Liver (tissue), 9 donors: Measurements from ENCODE around the gene CPT1A. TPM values are rescaled to one million over a fixed set of nuclear protein-coding genes. Genes with fewer than 3 reads are reported as not detected.

Experiments
- DNase-seq: peaks from one replicate; pipeline ENCODE4 v3.0.0-alpha.2; 2017; ENCODE audit warnings: low spot score
- H3K27ac ChIP-seq, 2 donors: one replicate each; pipeline ENCODE4 v1.7.0; 2013; ENCODE audit warnings: inconsistent platforms in 2 of 2, low read length in 2 of 2, control low read depth in 1 of 2, low read depth in 1 of 2, mild to moderate bottlenecking in 1 of 2
- H3K27me3 ChIP-seq, 4 donors: one replicate each; pipeline versions ENCODE4 v1.6.1 to v1.7.0; 2013; ENCODE audit warnings: low read length in 3 of 4, inconsistent platforms in 1 of 4, mild to moderate bottlenecking in 1 of 4, moderate library complexity in 1 of 4; ENCODE audit not compliant: control insufficient read depth in 4 of 4, insufficient read depth in 4 of 4
- H3K36me3 ChIP-seq, 4 donors: one replicate each; pipeline versions ENCODE4 v1.6.1 to v1.7.0; 2013; ENCODE audit warnings: low read length in 3 of 4, mild to moderate bottlenecking in 3 of 4, low read depth in 1 of 4, moderate library complexity in 1 of 4; ENCODE audit not compliant: control insufficient read depth in 4 of 4, insufficient read depth in 3 of 4
- H3K4me1 ChIP-seq, 4 donors: one replicate each; pipeline versions ENCODE4 v1.6.1 to v1.7.0; 2013; ENCODE audit warnings: low read length in 3 of 4, mild to moderate bottlenecking in 3 of 4, moderate library complexity in 1 of 4; ENCODE audit not compliant: control insufficient read depth in 4 of 4, insufficient read depth in 4 of 4
- H3K4me3 ChIP-seq, 3 donors: one replicate each; pipeline versions ENCODE4 v1.6.1 to v1.7.0; 2013; ENCODE audit warnings: low read length in 3 of 3, control low read depth in 1 of 3, low read depth in 1 of 3, mild to moderate bottlenecking in 1 of 3
- H3K9ac ChIP-seq, 2 donors: one replicate each; pipeline ENCODE4 v1.7.0; 2013; ENCODE audit warnings: low read length in 2 of 2, mild to moderate bottlenecking in 2 of 2, moderate library complexity in 2 of 2, control low read depth in 1 of 2, low read depth in 1 of 2
- H3K9me3 ChIP-seq, 4 donors: one replicate each; pipeline versions ENCODE4 v1.6.1 to v1.7.0; 2013; ENCODE audit warnings: low read length in 3 of 4; ENCODE audit not compliant: control insufficient read depth in 4 of 4
- EGR1 ChIP-seq, 2 donors: IDR thresholded peaks; 2 replicates each; pipeline ENCODE4 v1.6.1; 2016 to 2018; ENCODE audit warnings: antibody characterized with exemption in 2 of 2, low read depth in 2 of 2
- FOXA1 ChIP-seq: IDR thresholded peaks from 2 replicates; pipeline ENCODE4 v1.6.1; 2016; ENCODE audit warnings: antibody characterized with exemption
- FOXA2 ChIP-seq: IDR thresholded peaks from 2 replicates; pipeline ENCODE4 v1.6.1; 2016; ENCODE audit warnings: antibody characterized with exemption
- HNF4A ChIP-seq, 2 donors: conservative IDR thresholded peaks; 2 replicates each; pipeline ENCODE4 v1.6.1; 2016; ENCODE audit warnings: antibody characterized with exemption in 2 of 2, mild to moderate bottlenecking in 2 of 2
- JUND ChIP-seq, 2 donors: IDR thresholded peaks; 2 replicates each; pipeline ENCODE4 v1.6.1; 2016; ENCODE audit warnings: antibody characterized with exemption in 2 of 2
- NR2F2 ChIP-seq: IDR thresholded peaks from 2 replicates; pipeline ENCODE4 v1.6.1; 2016; ENCODE audit warnings: antibody characterized with exemption
- RAD21 ChIP-seq, 2 donors: IDR thresholded peaks; 2 replicates each; pipeline ENCODE4 v1.6.1; 2016; ENCODE audit warnings: antibody characterized with exemption in 2 of 2, mild to moderate bottlenecking in 2 of 2
- RXRA ChIP-seq, 2 donors: IDR thresholded peaks; 2 replicates each; pipeline ENCODE4 v1.6.1; 2017 to 2018; ENCODE audit warnings: antibody characterized with exemption in 2 of 2, mild to moderate bottlenecking in 1 of 2
- TAF1 ChIP-seq: conservative IDR thresholded peaks from 2 replicates; pipeline ENCODE4 v1.6.1; 2016; ENCODE audit warnings: antibody characterized with exemption, mild to moderate bottlenecking
- YY1 ChIP-seq: IDR thresholded peaks from 2 replicates; pipeline ENCODE4 v1.6.1; 2016; ENCODE audit warnings: antibody characterized with exemption, mild to moderate bottlenecking
- WGBS: extraction: QIAGEN DNeasy Blood & Tissue Kit; methylation state at CpG from one replicate; pipeline ENCODE4 v1.1.7; 2013; 5-methylcytosine and 5-hydroxymethylcytosine counted together
- polyA plus RNA-seq, 2 donors: library from polyadenylated mRNA; stranded (reverse) in 1 of 2; unstranded in 1 of 2; fragments of 200-250 nt in 1 of 2; fragments of >200 nt in 1 of 2; fragmentation: Nextera tagmentation in 1 of 2; extraction: Ambion mirVana in 1 of 2; gene quantifications; one replicate each; pipeline versions ENCODE4 v1.2.1 to v1.2.3, GENCODE V29; 2013 to 2015
- total RNA-seq, 2 donors: library from RNA; depleted of rRNA; stranded (reverse); fragments of >200 nt; gene quantifications; one replicate each; pipeline ENCODE4 v1.2.3, GENCODE V29; 2014
- TF ChIP-seq, protein P1 (sequence below): IDR thresholded peaks from 2 replicates; pipeline ENCODE4 v1.6.1; 2016; ENCODE audit warnings: antibody characterized with exemption, mild to moderate bottlenecking
- TF ChIP-seq, protein P2 (sequence below): IDR thresholded peaks from 2 replicates; pipeline ENCODE4 v1.6.1; 2016; ENCODE audit warnings: antibody characterized with exemption
- donor health status: healthy.
- donor health status: healthy.
- donor health status: healthy.
- donor health status: healthy.
- donor health status: healthy.

CPT1A gene
- total and polyA plus RNA-seq, 4 donors = 17.2 to 232 (median 61.0) TPM

DNA sequence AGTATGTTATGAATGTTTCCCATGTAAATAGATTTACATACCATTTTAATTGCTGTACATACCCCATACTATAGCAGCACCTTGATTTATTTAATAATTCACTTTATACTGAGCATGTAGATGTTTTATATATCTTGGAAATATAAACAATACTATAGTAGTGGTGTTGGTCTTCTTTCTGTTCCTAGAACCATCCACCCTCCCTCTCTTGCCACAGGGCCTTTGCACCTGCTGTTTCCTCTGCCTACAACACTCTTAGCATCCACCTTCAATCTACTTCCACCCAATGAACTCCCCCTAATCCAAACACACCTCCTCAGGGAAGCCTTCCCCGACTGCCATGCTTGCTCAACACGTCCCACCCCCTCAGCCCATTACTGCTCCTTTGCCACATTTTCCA is 120.6 kb downstream of the CPT1A start (continued):
- TF ChIP-seq, protein P1, sequence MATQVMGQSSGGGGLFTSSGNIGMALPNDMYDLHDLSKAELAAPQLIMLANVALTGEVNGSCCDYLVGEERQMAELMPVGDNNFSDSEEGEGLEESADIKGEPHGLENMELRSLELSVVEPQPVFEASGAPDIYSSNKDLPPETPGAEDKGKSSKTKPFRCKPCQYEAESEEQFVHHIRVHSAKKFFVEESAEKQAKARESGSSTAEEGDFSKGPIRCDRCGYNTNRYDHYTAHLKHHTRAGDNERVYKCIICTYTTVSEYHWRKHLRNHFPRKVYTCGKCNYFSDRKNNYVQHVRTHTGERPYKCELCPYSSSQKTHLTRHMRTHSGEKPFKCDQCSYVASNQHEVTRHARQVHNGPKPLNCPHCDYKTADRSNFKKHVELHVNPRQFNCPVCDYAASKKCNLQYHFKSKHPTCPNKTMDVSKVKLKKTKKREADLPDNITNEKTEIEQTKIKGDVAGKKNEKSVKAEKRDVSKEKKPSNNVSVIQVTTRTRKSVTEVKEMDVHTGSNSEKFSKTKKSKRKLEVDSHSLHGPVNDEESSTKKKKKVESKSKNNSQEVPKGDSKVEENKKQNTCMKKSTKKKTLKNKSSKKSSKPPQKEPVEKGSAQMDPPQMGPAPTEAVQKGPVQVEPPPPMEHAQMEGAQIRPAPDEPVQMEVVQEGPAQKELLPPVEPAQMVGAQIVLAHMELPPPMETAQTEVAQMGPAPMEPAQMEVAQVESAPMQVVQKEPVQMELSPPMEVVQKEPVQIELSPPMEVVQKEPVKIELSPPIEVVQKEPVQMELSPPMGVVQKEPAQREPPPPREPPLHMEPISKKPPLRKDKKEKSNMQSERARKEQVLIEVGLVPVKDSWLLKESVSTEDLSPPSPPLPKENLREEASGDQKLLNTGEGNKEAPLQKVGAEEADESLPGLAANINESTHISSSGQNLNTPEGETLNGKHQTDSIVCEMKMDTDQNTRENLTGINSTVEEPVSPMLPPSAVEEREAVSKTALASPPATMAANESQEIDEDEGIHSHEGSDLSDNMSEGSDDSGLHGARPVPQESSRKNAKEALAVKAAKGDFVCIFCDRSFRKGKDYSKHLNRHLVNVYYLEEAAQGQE = no peak

DNA sequence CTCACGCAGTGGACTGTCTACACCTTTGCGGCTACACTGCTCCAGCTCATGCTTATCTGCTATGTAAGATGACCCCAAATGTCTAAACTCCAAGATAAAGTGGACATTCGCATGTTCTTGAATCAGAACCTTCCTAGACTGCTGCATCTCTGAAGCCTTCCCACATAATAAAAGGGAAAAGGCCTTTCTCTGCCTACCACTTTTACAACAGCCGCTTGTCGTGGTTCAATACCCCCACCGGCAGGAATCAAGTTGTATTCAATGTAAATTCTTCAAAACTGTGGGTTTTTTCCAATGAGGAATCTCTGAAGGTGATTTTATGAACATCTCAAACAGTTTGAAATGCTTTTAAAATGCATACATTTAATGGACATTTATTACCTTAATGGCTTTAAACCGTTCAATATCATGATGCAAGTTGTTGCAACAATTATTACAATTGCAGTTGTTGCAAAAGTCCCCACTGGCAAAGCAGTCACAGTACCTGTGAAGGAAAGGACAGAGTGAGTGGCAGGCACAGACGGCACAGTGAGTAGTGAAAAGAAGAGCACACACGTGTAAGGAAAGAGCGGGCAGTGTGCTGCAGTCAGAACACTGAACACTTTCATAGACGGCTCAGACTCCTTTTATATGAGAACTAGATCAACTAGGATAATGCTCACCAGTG is 126.1 kb downstream of the CPT1A start:
- TF ChIP-seq, protein P1 = no peak
- TF ChIP-seq RXRA (IDR thresholded peaks at IDR 0.05) (no peak), NR2F2 (no peak), FOXA2 (no peak), YY1 (no peak), HNF4A (conservative IDR thresholded peaks at IDR 0.05) (no peak)
- TF ChIP-seq, protein P2, sequence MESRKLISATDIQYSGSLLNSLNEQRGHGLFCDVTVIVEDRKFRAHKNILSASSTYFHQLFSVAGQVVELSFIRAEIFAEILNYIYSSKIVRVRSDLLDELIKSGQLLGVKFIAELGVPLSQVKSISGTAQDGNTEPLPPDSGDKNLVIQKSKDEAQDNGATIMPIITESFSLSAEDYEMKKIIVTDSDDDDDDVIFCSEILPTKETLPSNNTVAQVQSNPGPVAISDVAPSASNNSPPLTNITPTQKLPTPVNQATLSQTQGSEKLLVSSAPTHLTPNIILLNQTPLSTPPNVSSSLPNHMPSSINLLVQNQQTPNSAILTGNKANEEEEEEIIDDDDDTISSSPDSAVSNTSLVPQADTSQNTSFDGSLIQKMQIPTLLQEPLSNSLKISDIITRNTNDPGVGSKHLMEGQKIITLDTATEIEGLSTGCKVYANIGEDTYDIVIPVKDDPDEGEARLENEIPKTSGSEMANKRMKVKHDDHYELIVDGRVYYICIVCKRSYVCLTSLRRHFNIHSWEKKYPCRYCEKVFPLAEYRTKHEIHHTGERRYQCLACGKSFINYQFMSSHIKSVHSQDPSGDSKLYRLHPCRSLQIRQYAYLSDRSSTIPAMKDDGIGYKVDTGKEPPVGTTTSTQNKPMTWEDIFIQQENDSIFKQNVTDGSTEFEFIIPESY = no peak
- H3K36me3 ChIP-seq = no peaks in the 10 kb centered on the region

DNA sequence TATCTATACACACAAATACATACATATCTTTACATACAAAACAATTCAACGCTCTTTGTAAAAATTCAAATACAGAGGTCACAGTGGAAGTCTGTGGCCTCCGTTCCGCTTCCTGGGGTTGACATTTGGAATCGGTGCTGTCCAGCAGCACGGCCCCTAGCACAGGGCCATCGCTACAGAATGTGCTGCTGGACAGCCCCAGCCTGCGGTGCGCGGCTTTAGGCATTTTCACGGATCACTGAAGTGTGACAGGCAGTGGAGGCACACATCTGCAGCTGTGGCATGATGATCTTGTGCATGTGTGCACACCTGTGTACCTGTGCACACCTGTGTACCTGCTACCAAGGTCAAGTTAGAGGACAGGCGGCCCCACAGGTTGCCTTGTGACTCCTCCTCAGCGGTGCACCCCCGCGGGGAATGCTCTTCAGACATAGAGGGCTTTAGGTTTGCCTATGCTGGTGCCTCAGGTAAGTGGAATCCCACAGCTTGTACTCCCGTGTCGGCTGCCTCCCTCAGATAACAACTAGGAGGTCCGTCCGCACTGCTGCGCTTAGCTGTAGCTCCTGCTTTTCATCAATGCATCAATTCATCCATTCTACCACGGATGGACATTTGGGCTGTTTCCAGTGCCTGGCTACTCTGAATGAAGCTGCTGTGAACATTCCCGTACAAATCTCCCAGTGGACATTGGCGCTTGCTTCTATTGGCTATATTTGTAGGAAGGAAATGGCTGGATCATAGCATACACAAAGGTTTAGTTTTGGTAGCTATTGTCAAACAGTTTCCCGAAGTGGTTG is 127.5 kb downstream of the CPT1A start:
- no peak for DNase-seq
- no peak overlapping the region for H3K9ac ChIP-seq
- no peak overlapping the region for H3K4me3 ChIP-seq
- H3K36me3 ChIP-seq = no peaks in the 10 kb centered on the region
- no peaks in the 10 kb centered on the region for H3K4me1 ChIP-seq
- no peak overlapping the region for H3K27ac ChIP-seq
- 75% methylated on average over 23 of the region's 23 CpGs for WGBS
- peaks cover 0 to 7% (median under 1%) of the 10 kb centered on the region in 4 donors for H3K9me3 ChIP-seq
- H3K27me3 ChIP-seq = no peaks in the 10 kb centered on the region
- TF ChIP-seq, protein P2 = no peak
- TF ChIP-seq TAF1 (no peak), JUND (IDR thresholded peaks at IDR 0.05) (no peak), NR2F2 (no peak), FOXA2 (no peak), HNF4A (conservative IDR thresholded peaks at IDR 0.05) (no peak), FOXA1 (no peak), EGR1 (IDR thresholded peaks at IDR 0.05; ENCODE audit: low read depth in 2 of 2) (no peak), RAD21 (IDR thresholded peaks at IDR 0.05) (no peak)
- TF ChIP-seq, protein P1 = no peak

More for the DNA sequence above, 126.1 kb downstream of the CPT1A start:
- no peak overlapping the region for H3K9ac ChIP-seq
- H3K9me3 ChIP-seq = peaks cover 0 to 11% (median 9%) of the 10 kb centered on the region in 4 donors
- no peaks in the 10 kb centered on the region for H3K4me1 ChIP-seq
- no peak overlapping the region for H3K4me3 ChIP-seq
- H3K27me3 ChIP-seq = no peaks in the 10 kb centered on the region
- 90% methylated on average over 11 of the region's 11 CpGs for WGBS
- DNase-seq = no peak
- no peak overlapping the region for H3K27ac ChIP-seq
